Measurements from ENCODE around the gene SHISAL2B.
"Not testable (repeated sequence)": the region's sequence is repeated elsewhere in the genome, so short reads cannot be mapped to it uniquely, and the experiment has no call there.

Gene SHISAL2B

GRCh38 chr5:64690417-64691151 lies at the start of gene SHISAL2B:
TSS of gene SHISAL2B (plus strand) at chr5:64690503. CDS start at chr5:64690624, 121 bp downstream.
- no peak for DNase-seq (ENCODE audit: low spot score)

GRCh38 chr5:64644831-64645230 lies 45.5 kb upstream of the SHISAL2B start:
- no peak for DNase-seq (ENCODE audit: low spot score)

GRCh38 chr5:64646169-64646568 lies 44.1 kb upstream of the SHISAL2B start:
- DNase-seq (ENCODE audit: low spot score) = no peak

- DNase-seq (ENCODE audit: low spot score) = no peak
Observed at GRCh38 chr5:64649512-64649911, 40.8 kb upstream of the SHISAL2B start.

- no peak for DNase-seq (ENCODE audit: low spot score)
Observed at GRCh38 chr5:64653766-64654560, 36.3 kb upstream of the SHISAL2B start.

GRCh38 chr5:64654561-64654938 lies 35.8 kb upstream of the SHISAL2B start:
- DNase-seq (ENCODE audit: low spot score) = no peak

GRCh38 chr5:64655596-64655995 lies 34.7 kb upstream of the SHISAL2B start:
- DNase-seq (ENCODE audit: low spot score) = no peak

- DNase-seq (ENCODE audit: low spot score) = no peak
Observed at GRCh38 chr5:64659289-64659688, 31.0 kb upstream of the SHISAL2B start.

- DNase-seq (ENCODE audit: low spot score) = not testable (repeated sequence)
Observed at GRCh38 chr5:64663181-64663580, 27.1 kb upstream of the SHISAL2B start.

- no peak for DNase-seq (ENCODE audit: low spot score)
Observed at GRCh38 chr5:64665243-64665642, 25.1 kb upstream of the SHISAL2B start.

- no peak for DNase-seq (ENCODE audit: low spot score)
Observed at GRCh38 chr5:64666078-64666477, 24.2 kb upstream of the SHISAL2B start.

- no peak for DNase-seq (ENCODE audit: low spot score)
Observed at GRCh38 chr5:64667068-64667467, 23.2 kb upstream of the SHISAL2B start.

GRCh38 chr5:64670277-64670676 lies 20.0 kb upstream of the SHISAL2B start:
- no peak for DNase-seq (ENCODE audit: low spot score)

- no peak for DNase-seq (ENCODE audit: low spot score)
Observed at GRCh38 chr5:64671678-64672077, 18.6 kb upstream of the SHISAL2B start.

- no peak for DNase-seq (ENCODE audit: low spot score)
Observed at GRCh38 chr5:64678374-64678773, 11.9 kb upstream of the SHISAL2B start.

GRCh38 chr5:64680289-64680688 lies 10.0 kb upstream of the SHISAL2B start:
- no peak for DNase-seq (ENCODE audit: low spot score)

- no peak for DNase-seq (ENCODE audit: low spot score)
Observed at GRCh38 chr5:64682608-64683007, 7.7 kb upstream of the SHISAL2B start.

GRCh38 chr5:64685866-64686265 lies 4.4 kb upstream of the SHISAL2B start:
- no peak for DNase-seq (ENCODE audit: low spot score)

GRCh38 chr5:64688391-64688790 lies 1.9 kb upstream of the SHISAL2B start:
- DNase-seq (ENCODE audit: low spot score) = no peak

GRCh38 chr5:64688965-64689364 lies 1.3 kb upstream of the SHISAL2B start:
- DNase-seq (ENCODE audit: low spot score) = no peak

GRCh38 chr5:64690104-64690416 lies 243 bp upstream of the SHISAL2B start:
- DNase-seq (ENCODE audit: low spot score) = no peak

GRCh38 chr5:64691291-64691690 lies 988 bp downstream of the SHISAL2B start:
- DNase-seq (ENCODE audit: low spot score) = no peak

GRCh38 chr5:64693636-64694035 lies 3.3 kb downstream of the SHISAL2B start:
- DNase-seq (ENCODE audit: low spot score) = no peak

- not testable (repeated sequence) for DNase-seq (ENCODE audit: low spot score)
Observed at GRCh38 chr5:64696414-64696813, 6.1 kb downstream of the SHISAL2B start.
